Nephron (organoid): ENCODE data around the gene PYROXD2.

Experiments used
- H3K27ac Mint-ChIP-seq, 3 experiments: 2 replicates each; pipeline ENCODE4 v1.8.0; 2020; ENCODE audit warnings: mixed read lengths in 3 of 3, mild to moderate bottlenecking in 2 of 3, moderate library complexity in 1 of 3
- H3K27me3 Mint-ChIP-seq: 2 replicates; pipeline ENCODE4 v1.8.0; 2021; ENCODE audit warnings: low read depth, mild to moderate bottlenecking, moderate library complexity, mixed read lengths
- H3K36me3 Mint-ChIP-seq: 2 replicates; pipeline ENCODE4 v1.8.0; 2020; ENCODE audit warnings: low read depth, mixed read lengths
- H3K4me1 Mint-ChIP-seq: 2 replicates; pipeline ENCODE4 v1.8.0; 2020; ENCODE audit warnings: mixed read lengths
- H3K4me3 Mint-ChIP-seq, 3 experiments: 2 replicates each; pipeline ENCODE4 v1.8.0; 2020; ENCODE audit warnings: mild to moderate bottlenecking in 3 of 3, mixed read lengths in 3 of 3, moderate library complexity in 2 of 3
- H3K9me3 Mint-ChIP-seq: 2 replicates; pipeline ENCODE4 v1.8.0; 2020; ENCODE audit warnings: mixed read lengths
- CTCF ChIP-seq, 3 experiments: fragments of 200-600 bp; sonication (generic); IDR thresholded peaks; one replicate each; pipeline ENCODE4 v1.5.0; 2021; ENCODE audit warnings: antibody characterized with exemption in 3 of 3; ENCODE audit not compliant: unreplicated experiment in 3 of 3

Gene PYROXD2

GRCh38 chr10:98458809-98459784 is 44.1 kb upstream of the PYROXD2 start:
- no peaks in the 10 kb centered on the region for H3K36me3 Mint-ChIP-seq
- TF ChIP-seq CTCF (IDR thresholded peaks at IDR 0.05; ENCODE audit: unreplicated experiment in 3 of 3) = no peak
- peaks cover 6% of the 10 kb centered on the region for H3K4me1 Mint-ChIP-seq
- H3K27me3 Mint-ChIP-seq = peaks cover 4% of the 10 kb centered on the region
- no peaks in the 10 kb centered on the region for H3K9me3 Mint-ChIP-seq
- H3K4me3 Mint-ChIP-seq = no peak overlapping the region
- H3K27ac Mint-ChIP-seq = no peak overlapping the region

DNA sequence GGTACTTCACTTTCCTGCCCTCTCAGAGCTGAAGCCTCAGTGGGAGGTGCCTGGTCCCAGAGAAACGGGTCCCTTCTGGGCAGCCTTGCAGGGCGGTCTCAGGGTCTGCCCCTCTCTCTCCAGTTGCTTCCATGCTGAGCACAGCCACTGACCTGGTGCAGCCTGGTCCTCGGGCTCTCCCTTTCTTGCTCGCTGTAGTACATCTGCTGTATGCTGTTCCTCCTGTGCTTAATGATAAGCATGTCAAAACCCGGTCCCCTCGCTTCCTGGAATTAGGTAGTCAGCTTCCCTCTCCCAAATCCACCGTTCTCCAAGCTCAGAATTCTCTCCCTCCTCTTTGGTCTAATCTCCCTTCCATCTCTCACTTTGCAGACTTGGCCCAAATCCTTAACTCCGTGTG is 42.7 kb upstream of the PYROXD2 start:
- H3K4me3 Mint-ChIP-seq = no peak overlapping the region
- H3K27me3 Mint-ChIP-seq = peaks cover 4% of the 10 kb centered on the region
- no peak overlapping the region for H3K27ac Mint-ChIP-seq
- no peak for TF ChIP-seq CTCF (IDR thresholded peaks at IDR 0.05; ENCODE audit: unreplicated experiment in 3 of 3)
- H3K4me1 Mint-ChIP-seq = peaks cover 6% of the 10 kb centered on the region
- no peaks in the 10 kb centered on the region for H3K9me3 Mint-ChIP-seq
- H3K36me3 Mint-ChIP-seq = no peaks in the 10 kb centered on the region

GRCh38 chr10:98456686-98457482 is 41.9 kb upstream of the PYROXD2 start:
- Mint-ChIP-seq H3K27me3 (peaks cover 4% of the 10 kb centered on the region), H3K4me3 (no peak overlapping the region), H3K4me1 (peaks cover 6% of the 10 kb centered on the region), H3K9me3 (no peaks in the 10 kb centered on the region), H3K36me3 (no peaks in the 10 kb centered on the region), H3K27ac (no peak overlapping the region)
- no peak for TF ChIP-seq CTCF (IDR thresholded peaks at IDR 0.05; ENCODE audit: unreplicated experiment in 3 of 3)

GRCh38 chr10:98456043-98456570 is 41.1 kb upstream of the PYROXD2 start:
- TF ChIP-seq CTCF (IDR thresholded peaks at IDR 0.05; ENCODE audit: unreplicated experiment in 3 of 3) = no peak
- no peak overlapping the region for H3K4me3 Mint-ChIP-seq
- no peaks in the 10 kb centered on the region for H3K36me3 Mint-ChIP-seq
- H3K9me3 Mint-ChIP-seq = no peaks in the 10 kb centered on the region
- no peak overlapping the region for H3K27ac Mint-ChIP-seq
- peaks cover 4% of the 10 kb centered on the region for H3K27me3 Mint-ChIP-seq
- H3K4me1 Mint-ChIP-seq = peaks cover 4% of the 10 kb centered on the region

DNA sequence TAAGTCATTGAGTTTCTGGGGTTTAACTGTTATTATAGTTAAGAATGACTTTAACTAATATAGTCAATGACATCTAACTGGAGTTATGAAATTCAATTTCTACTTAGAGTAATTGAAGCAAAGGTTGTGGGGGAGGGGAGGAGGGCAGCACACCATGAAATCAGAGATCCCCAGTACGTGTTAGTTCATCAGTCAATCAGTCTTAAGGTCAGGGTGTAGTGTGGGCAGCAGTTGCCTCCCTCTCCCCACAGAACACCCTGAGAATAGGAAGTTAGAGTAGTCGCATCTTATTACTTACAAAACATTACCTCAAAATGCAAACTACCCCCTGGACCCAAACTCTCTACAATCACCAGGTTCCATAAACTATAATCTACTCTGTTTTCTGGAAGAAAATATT is 38.7 kb upstream of the PYROXD2 start:
- Mint-ChIP-seq H3K9me3 (peaks cover 3% of the 10 kb centered on the region), H3K36me3 (no peaks in the 10 kb centered on the region), H3K27me3 (peaks cover 5% of the 10 kb centered on the region), H3K27ac (no peak overlapping the region), H3K4me3 (no peak overlapping the region), H3K4me1 (no peaks in the 10 kb centered on the region)
- TF ChIP-seq CTCF (IDR thresholded peaks at IDR 0.05; ENCODE audit: unreplicated experiment in 3 of 3) = no peak
